ENCODE measurements around the gene ATE1.

The ATE1 gene

DNA sequence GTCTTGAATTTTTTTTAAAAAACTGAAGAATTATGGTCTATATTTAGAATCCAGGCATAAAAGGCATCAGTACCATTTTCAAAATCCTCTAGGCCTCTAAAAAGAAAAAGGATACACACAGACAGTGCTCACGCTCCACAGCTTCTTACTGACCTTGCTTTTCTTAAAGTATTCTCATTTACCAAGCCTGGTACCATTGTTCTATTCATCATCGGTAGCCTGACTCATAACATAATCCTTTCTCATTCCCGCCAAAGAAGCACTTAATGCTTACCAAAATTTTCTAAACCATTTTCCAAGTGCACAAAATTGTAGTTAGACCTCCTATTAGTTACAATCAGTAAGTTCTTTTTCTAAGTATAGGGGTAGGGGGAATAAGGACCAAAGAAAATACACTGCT, 54.6 kb downstream of the ATE1 start:
- no peak for DNase-seq (ENCODE audit: low read depth)

- DNase-seq (ENCODE audit: low read depth) = no peak
These were observed 57.4 kb downstream of the ATE1 start for GRCh38 chr10:121870413-121870812.

DNA sequence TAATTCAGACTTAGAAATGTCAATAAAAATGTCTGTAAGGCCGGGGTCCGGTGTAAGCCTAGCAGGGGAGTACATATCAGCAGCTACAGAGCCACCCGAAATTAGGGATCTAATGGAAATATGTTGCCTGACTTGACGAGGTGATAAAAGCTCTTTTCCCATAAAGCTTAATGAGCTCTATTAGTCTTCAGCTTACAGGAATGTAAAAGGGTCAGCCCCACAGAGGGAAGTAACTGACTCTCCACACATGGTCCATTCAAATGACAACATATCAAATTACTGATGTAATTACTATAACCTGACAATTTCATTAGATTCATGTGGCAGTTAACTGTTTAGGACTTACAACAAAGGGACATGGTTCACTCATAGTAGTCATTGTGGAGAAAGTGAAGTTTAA, 62.3 kb downstream of the ATE1 start:
- DNase-seq (ENCODE audit: low read depth) = no peak

DNA sequence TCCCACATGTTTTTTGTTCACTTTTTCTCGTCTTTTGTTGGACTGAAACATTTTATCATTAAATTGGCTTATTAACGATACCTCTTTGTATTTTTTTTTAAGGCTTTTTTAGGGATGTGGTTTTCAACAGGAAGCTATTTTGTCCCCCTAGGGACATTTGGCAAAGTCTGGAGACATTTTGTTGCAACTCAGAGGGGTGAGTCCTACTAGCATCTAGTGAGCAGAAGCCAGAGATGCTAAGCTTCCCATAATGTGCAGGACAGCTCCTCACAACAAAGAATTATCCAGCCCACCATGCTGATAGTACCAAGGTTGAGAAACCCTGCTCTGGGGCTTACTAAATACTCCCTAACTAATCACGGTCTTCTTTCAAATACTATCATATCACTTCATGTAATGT, 63.2 kb downstream of the ATE1 start:
- no peak for DNase-seq (ENCODE audit: low read depth)

GRCh38 chr10:121864168-121864567, 63.7 kb downstream of the ATE1 start:
- DNase-seq (ENCODE audit: low read depth) = no peak

DNA sequence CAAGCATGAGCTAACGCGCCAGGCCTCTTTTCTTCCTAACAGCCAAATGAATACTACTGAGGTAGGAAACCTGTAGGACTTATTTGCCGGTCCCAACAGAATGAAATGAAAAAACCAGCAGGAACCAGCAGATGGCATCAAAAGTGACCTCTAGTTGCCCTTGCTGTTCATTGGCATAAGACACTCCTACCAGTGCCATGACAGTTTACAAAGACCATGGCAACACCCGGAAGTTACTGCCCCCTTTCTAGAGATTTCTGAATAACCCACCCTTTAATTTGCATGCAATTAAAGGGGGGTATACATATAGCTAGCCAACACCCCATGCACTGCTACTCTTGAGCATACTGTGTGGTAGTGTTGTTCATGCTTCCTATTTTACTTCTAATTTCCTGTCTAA, 65.2 kb downstream of the ATE1 start:
- no peak for DNase-seq (ENCODE audit: low read depth)

- no peak for DNase-seq (ENCODE audit: low read depth)
These were observed 65.8 kb downstream of the ATE1 start for GRCh38 chr10:121862042-121862441.

GRCh38 chr10:121860810-121861209, 67.0 kb downstream of the ATE1 start:
- DNase-seq (ENCODE audit: low read depth) = no peak

- DNase-seq (ENCODE audit: low read depth) = no peak
These were observed 72.9 kb downstream of the ATE1 start for GRCh38 chr10:121854809-121855445.

DNA sequence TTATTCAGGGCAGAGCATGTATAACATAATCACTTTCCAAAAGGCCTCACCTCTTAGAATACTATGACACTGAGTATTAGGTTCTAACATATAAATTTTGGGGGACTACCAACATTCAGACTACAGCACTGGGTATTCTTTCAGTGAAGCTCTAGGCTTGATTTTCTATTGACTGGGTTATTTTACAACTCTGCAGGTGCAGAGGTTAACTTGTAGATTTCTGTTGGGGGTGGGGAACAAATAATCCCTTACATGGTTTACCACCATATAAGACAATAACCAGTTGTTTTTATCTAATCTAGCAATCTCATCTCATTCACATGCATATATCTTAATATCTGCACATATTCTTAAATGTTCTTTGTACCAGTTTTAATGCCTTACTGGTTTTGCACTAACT, 73.9 kb downstream of the ATE1 start:
- no peak for DNase-seq (ENCODE audit: low read depth)

DNA sequence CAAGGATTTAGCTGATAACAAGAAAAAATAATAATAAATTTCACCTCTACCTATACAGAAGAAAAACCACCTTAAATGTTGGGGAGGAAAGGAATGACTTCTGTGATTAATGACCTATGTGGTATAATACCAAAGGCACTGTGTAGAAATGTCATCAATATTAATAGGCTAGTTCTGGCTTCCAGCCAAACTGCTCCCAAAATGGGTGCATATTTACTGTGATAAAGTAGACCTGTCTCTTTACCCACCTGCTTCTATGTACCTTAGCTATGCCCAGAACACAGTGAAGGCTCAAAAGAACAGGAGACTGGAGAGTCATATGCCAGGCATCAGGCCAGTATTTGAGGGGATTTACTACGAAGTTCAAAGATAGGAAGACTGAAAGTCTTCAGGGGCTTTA, 76.0 kb downstream of the ATE1 start:
- no peak for DNase-seq (ENCODE audit: low read depth)

DNA sequence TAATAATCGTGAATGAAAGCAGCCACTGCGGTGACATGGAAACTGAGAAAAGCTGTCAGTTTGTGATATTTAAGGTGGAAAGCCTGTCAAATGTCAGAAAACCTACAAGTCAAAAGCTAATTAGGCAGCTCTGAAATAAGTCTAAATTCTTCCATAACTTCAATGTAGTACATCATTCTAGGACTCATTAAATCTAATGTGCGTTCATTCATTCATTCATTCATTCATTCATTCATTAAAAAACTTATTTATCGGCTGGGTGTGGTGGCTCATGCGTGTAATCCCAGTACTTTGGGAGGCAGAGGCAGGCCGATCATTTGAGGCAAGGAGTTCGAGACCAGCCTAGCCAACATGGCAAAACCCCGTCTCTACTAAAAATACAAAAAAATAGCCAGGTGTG, 79.7 kb downstream of the ATE1 start:
- DNase-seq (ENCODE audit: low read depth) = no peak

- DNase-seq (ENCODE audit: low read depth) = no peak
These were observed 81.3 kb downstream of the ATE1 start for GRCh38 chr10:121846555-121846954.

- no peak for DNase-seq (ENCODE audit: low read depth)
These were observed 82.6 kb downstream of the ATE1 start for GRCh38 chr10:121845044-121845784.

GRCh38 chr10:121844537-121844936, 83.3 kb downstream of the ATE1 start:
- DNase-seq (ENCODE audit: low read depth) = no peak

DNA sequence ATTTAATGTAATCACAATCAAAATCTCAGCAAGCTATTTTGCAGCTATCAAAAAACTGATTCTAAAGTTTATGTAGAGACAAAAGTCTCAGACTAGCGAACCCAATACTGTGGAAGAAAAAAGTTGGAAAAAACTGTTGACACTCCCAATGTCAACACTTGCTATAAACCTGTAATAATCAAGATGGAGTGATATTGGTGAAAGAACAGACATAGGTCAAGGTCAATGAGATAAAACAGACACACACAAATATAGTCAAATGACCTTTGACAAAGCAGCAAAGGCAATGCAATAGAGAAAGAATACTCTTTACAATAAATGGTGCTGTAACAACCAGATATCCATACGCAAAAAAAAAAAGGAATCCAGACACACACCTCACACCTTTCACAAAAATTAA, 84.5 kb downstream of the ATE1 start:
- DNase-seq (ENCODE audit: low read depth) = no peak

GRCh38 chr10:121841862-121842261, 86.0 kb downstream of the ATE1 start:
- DNase-seq (ENCODE audit: low read depth) = no peak

- DNase-seq (ENCODE audit: low read depth) = no peak
These were observed 88.9 kb downstream of the ATE1 start for GRCh38 chr10:121838931-121839330.

DNA sequence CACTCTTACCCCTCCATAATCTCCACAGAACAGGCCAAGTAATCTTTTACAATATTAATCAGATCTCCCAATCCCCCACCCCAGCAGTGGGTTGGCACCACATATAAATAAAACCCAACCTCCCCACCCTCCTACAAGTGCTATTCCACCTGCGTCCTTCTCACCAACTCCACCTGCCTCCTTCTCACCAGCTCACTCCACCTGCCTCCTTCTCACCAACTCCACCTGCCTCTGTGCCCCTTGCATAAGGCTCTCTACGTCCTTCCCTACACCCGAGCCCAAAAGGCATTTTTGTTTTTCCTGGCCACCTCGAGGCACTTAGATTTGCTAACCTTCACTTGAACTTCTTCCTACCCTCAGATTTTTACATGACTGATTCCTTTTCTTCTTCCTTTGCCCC, 89.7 kb downstream of the ATE1 start:
- no peak for DNase-seq (ENCODE audit: low read depth)

DNA sequence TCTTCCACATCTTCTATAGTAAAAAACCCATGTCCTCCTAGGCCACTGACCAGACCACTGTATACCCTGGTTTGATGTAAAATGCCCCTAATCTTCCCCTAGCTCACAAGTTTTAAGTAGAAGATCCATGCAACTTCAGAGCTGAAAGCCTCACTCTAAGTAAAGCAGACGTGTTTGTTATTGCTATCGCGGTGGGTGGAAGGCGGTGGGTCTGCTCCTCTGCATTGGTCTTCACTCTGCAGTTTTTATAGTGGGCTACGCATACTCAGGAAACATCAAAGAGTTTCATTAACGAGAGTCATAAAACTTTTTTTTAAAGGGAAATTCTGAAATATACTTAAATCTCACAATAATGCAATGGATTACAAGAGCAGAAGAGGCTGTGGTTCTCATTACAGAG, 91.7 kb downstream of the ATE1 start:
- no peak for DNase-seq (ENCODE audit: low read depth)

- DNase-seq (ENCODE audit: low read depth) = no peak
These were observed 92.5 kb downstream of the ATE1 start for GRCh38 chr10:121835376-121835775.

- DNase-seq (ENCODE audit: low read depth) = no peak
These were observed 93.1 kb downstream of the ATE1 start for GRCh38 chr10:121834757-121835156.

GRCh38 chr10:121833387-121833786, 94.4 kb downstream of the ATE1 start:
- DNase-seq (ENCODE audit: low read depth) = no peak

GRCh38 chr10:121832647-121833046, 95.2 kb downstream of the ATE1 start:
- no peak for DNase-seq (ENCODE audit: low read depth)

Measured in T follicular helper cell (primary cell).